Motor neuron (in vitro differentiated cells): Measurements from ENCODE around the gene TFPI. TPM values are rescaled to one million over a fixed set of nuclear protein-coding genes. Genes with fewer than 3 reads are reported as not detected.
A peak's percentile ranks its signal among the peaks of the same experiment; 100 is the strongest.

Experiments
- ATAC-seq, 8 experiments: fragments of 200-7000 bp; cut with Tn5 transposase; replicated peaks in 6 of 8; 2 replicates each; pipeline ENCODE4 v1.8.0; 2021; ENCODE audit warnings: mild to moderate bottlenecking in 8 of 8, moderate library complexity in 8 of 8
- H3K27ac ChIP-seq, 2 donors: fragments of 250-450 bp; sonication (Bioruptor Pico); 2 replicates each; pipeline ENCODE4 v1.9.0; 2021; ENCODE audit warnings: antibody characterized with exemption in 2 of 2, mild to moderate bottlenecking in 2 of 2, moderate library complexity in 1 of 2
- H3K4me1 ChIP-seq, 2 donors: fragments of 250-450 bp; sonication (Bioruptor Pico); replicated peaks in 1 of 2; 2 replicates each; pipeline ENCODE4 v1.6.1; 2021; ENCODE audit warnings: antibody characterized with exemption in 2 of 2, mild to moderate bottlenecking in 2 of 2, moderate library complexity in 1 of 2
- H3K4me3 ChIP-seq, 5 donors: fragments of 250-450 bp; sonication (Bioruptor Pico); 2 replicates each; pipeline ENCODE4 v1.9.0; 2021; ENCODE audit warnings: antibody characterized with exemption in 5 of 5, mild to moderate bottlenecking in 5 of 5, moderate library complexity in 4 of 5
- WGBS, 10 experiments: fragments of 450-650 bp; shearing (Covaris generic); methylation state at CpG; one replicate each; pipeline ENCODE4 v1.0.0; 2022; 5-methylcytosine and 5-hydroxymethylcytosine counted together
- in situ Hi-C, 9 experiments: fragments of 400-800 bp; cut with MboI; loops; one replicate each; pipeline ENCODE4 v1.15.0; 2021; ENCODE audit warnings: low sequenced_read_pairs in 9 of 9, low pct_unique_long_range_greater_than_20kb in 2 of 9; ENCODE audit not compliant: unreplicated experiment in 9 of 9
- total RNA-seq, 8 experiments: library from RNA; unstranded; fragments of 300-600 nt; gene quantifications; 2 replicates each; pipeline versions ENCODE4 v1.2.3 to v1.2.4, GENCODE V29; 2022

The TFPI gene
- total RNA-seq, 8 experiments from 2014 or later: 0.18 to 79.3 (median 5.1) TPM

DNA sequence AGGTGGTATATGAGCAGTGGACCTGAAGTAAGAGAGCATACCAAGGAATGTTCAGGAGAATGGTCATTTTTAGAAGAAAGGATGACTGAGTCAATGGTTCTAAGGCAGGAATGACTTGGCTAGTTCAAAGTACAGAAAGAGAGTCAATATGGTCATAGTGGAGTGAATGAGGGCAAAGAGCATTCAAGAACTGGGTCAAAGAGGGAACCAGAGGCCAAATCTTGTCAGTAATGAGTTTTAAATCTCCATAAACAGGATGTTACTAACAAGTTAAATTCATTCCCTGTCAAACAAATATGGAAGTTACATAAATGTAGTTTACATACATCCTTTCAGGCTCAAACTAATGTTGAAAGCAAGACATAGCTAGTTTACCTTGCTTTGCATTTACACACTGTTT is 122.3 kb downstream of the TFPI start:
- no peak overlapping the region for H3K27ac ChIP-seq
- in situ Hi-C loops: loop anchor here in 6 of 9 experiments (25.0 kb wide), 5 partner anchors 270 to 570 kb away; no protein-coding TSS in a partner anchor
- no peak overlapping the region for H3K4me3 ChIP-seq
- peaks cover 0 to 12% of the 10 kb centered on the region in 2 donors for H3K4me1 ChIP-seq
- ATAC-seq: no peak

DNA sequence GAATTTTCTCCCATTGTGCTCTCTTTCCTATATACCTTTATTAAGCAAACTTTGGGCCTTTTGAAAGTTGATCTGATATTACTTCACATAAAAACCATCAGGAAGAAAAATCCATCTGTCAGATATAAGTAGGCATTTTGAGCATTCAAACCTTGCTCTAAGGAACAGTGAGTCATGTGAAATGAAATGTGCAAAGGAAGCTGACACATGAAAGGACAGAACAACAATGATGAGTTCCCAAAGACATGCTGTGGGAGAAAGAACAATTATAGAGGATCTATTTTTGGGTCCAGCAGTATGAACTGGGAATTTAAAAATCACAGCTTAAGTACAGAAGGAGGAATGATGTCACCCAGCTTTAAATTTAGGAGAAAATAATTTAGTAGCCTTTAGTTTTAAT is 124.2 kb downstream of the TFPI start:
- Histone ChIP-seq H3K27ac (no peak overlapping the region), H3K4me1 (peaks cover 0 to 12% of the 10 kb centered on the region in 2 donors), H3K4me3 (no peak overlapping the region)
- in situ Hi-C loops: loop anchor here in 6 of 9 experiments (25.0 kb wide), 5 partner anchors 268 to 568 kb away; no protein-coding TSS in a partner anchor
- ATAC-seq: peak in 7 of 8 experiments; percentile 69 to 87 (median 78)

- no peak overlapping the region for H3K27ac ChIP-seq
- WGBS, 10 experiments: 33 to 100% (median 71%) methylated on average over 1 of the region's 1 CpG; no CpG with 5 or more reads in 4 of the 10 experiments
- no peak overlapping the region for H3K4me3 ChIP-seq
- peak in 4 of 8 experiments; percentile 12 to 97 (median 56) for ATAC-seq
- in situ Hi-C loops: no loop called here
- peaks cover 22 to 28% of the 10 kb centered on the region in 2 donors for H3K4me1 ChIP-seq
These were observed 130.1 kb downstream of the TFPI start for GRCh38 chr2:187424146-187424545.

DNA sequence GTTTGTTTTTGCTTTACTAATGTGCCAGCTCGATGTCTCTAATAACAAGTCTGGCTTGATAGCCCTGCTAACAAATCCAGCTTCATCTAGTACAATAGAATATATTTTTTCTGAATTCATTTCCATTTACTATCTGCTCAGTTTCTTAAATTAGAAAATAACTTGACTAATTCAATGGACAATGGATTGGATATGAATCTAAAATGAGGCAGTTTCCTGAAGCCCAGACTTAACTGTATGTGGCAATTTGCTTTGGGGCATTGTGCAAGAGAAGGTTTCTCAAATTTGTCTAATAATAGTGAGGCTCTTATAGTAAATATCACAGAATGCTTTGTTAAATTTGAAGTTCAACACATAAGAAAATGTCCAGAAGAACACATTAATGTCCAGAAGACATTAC is 132.0 kb downstream of the TFPI start:
- 0 to 86% (median 50%) methylated on average over 1 of the region's 1 CpG; no CpG with 5 or more reads in 3 of the 10 experiments for WGBS, 10 experiments
- in situ Hi-C loops: no loop called here
- peak overlapping the region in 1 of 2 donors; percentile 51 for H3K27ac ChIP-seq
- no peak overlapping the region for H3K4me3 ChIP-seq
- H3K4me1 ChIP-seq: peaks cover 21 to 28% of the 10 kb centered on the region in 2 donors
- peak in 5 of 8 experiments; percentile 4 to 44 (median 31) for ATAC-seq

DNA sequence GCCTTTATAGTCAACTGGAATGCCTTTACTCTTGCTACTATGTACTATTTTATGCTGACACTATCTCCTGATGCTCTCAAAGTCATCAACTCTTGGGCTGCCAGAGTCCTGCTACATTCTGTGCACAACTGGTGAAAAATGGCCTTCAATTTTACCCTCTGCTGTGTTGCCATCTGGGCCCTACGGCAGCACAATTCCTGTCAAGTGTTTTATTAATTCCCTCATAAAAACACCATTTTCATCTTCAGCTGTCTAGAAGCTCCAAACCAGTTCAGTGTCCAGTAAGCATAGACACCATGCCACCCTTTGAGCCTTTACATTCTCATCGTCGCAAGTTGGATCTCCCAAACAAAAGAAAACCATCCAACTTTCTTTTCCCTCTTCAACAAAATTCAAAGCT is 132.7 kb downstream of the TFPI start:
- 18 to 100% (median 65%) methylated on average over 1 to 3 of the region's 3 CpGs; no CpG with 5 or more reads in 2 of the 10 experiments for WGBS, 10 experiments
- peak in 5 of 8 experiments; percentile 53 to 79 (median 74) for ATAC-seq
- in situ Hi-C loops: no loop called here

GRCh38 chr2:187419808-187420207 is 134.4 kb downstream of the TFPI start:
- peak in 5 of 8 experiments; percentile 64 to 94 (median 81) for ATAC-seq
- WGBS, 10 experiments: 22 to 100% (median 61%) methylated on average over 1 of the region's 1 CpG
- Histone ChIP-seq H3K4me3 (no peak overlapping the region), H3K4me1 (peaks cover 21 to 28% of the 10 kb centered on the region in 2 donors), H3K27ac (no peak overlapping the region)
- in situ Hi-C loops: no loop called here

More for the DNA sequence above, 132.7 kb downstream of the TFPI start:
- Histone ChIP-seq H3K4me3 (no peak overlapping the region), H3K27ac (peak overlapping the region in 1 of 2 donors; percentile 31), H3K4me1 (peaks cover 21 to 28% of the 10 kb centered on the region in 2 donors)

DNA sequence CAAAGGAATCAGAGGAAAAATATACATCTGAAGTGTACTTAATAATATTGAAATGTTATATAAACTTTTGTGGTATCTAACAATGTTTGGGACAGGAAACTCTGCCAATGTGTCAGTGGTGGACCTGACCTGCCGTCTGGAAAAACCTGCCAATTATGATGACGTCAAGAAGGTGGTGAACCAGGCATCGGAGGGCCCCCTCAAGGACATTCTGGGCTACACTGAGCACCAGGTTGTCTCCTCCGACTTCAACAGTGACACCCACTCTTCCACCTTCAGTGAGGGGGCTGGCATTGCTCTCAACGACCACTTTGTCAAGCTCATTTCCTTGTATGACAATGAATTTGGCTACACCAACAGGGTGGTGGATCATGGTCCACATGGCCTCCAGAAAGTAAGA is 138.8 kb downstream of the TFPI start:
- no peak for ATAC-seq
- in situ Hi-C loops: no loop called here
- H3K4me1 ChIP-seq: peaks cover 4 to 15% of the 10 kb centered on the region in 2 donors
- H3K4me3 ChIP-seq: no peak overlapping the region
- H3K27ac ChIP-seq: no peak overlapping the region
- 80 to 100% (median 97%) methylated on average over 1 to 3 of the region's 5 CpGs; no CpG with 5 or more reads in 2 of the 10 experiments for WGBS, 10 experiments

Other genes with a start within 250 kb of the TFPI start
- gene CALCRL, start 106.2 kb downstream of the TFPI start, total RNA-seq: 10 to 100 TPM in 2 of 8 experiments, 1 to 10 TPM in 6; 2.3 to 40.9 (median 5.5) TPM